Tibial nerve (tissue), 4 donors: Measurements from ENCODE around the gene ZNF586. TPM values are rescaled to one million over a fixed set of nuclear protein-coding genes. Genes with fewer than 3 reads are reported as not detected.
"Not testable (repeated sequence)": the region's sequence is repeated elsewhere in the genome, so short reads cannot be mapped to it uniquely, and the experiment has no call there.

Source experiments
- DNase-seq, 2 donors: peaks; one replicate each; pipeline ENCODE4 v3.0.0-alpha.2; 2019; ENCODE audit warnings: low spot score in 2 of 2
- H3K27ac ChIP-seq, 4 donors: fragments of 200-600 bp; sonication (generic) in 3 of 4; one replicate each; pipeline ENCODE4 v1.5.1; 2017 to 2019; ENCODE audit warnings: mild to moderate bottlenecking in 1 of 4
- H3K27me3 ChIP-seq, 2 donors: fragments of 200-600 bp; sonication (generic) in 1 of 2; one replicate each; pipeline versions ENCODE4 v1.5.1 to v1.6.0; 2017 to 2019
- H3K36me3 ChIP-seq, 3 donors: fragments of 200-600 bp; sonication (generic); one replicate each; pipeline ENCODE4 v1.5.1; 2018 to 2019
- H3K4me1 ChIP-seq, 4 donors: fragments of 200-600 bp; sonication (generic) in 3 of 4; one replicate each; pipeline ENCODE4 v1.5.1; 2017 to 2019
- H3K4me3 ChIP-seq, 4 donors: fragments of 200-600 bp; sonication (generic) in 3 of 4; one replicate each; pipeline ENCODE4 v1.5.1; 2017 to 2019; ENCODE audit warnings: mild to moderate bottlenecking in 1 of 4, moderate library complexity in 1 of 4
- H3K9me3 ChIP-seq, 4 donors: fragments of 200-600 bp; sonication (generic) in 3 of 4; one replicate each; pipeline ENCODE4 v1.5.1; 2017 to 2019
- EP300 ChIP-seq, 2 donors: sonication (generic); formaldehyde crosslinking; IDR thresholded peaks; one replicate each; pipeline ENCODE4 v1.6.1; 2017; ENCODE audit warnings: antibody characterized with exemption in 2 of 2, mild to moderate bottlenecking in 1 of 2
- POLR2A ChIP-seq, 2 donors: fragments of 450-650 bp; IDR thresholded peaks; one replicate each; pipeline ENCODE4 v1.6.1; 2017; ENCODE audit warnings: antibody characterized with exemption in 2 of 2, mild to moderate bottlenecking in 2 of 2, moderate library complexity in 2 of 2
- WGBS, 2 donors: methylation state at CpG; one replicate each; pipeline ENCODE4 v1.1.5; 2018; 5-methylcytosine and 5-hydroxymethylcytosine counted together
- total RNA-seq, 4 donors: library from RNA; depleted of rRNA; stranded (reverse); fragments of >200 nt; gene quantifications; one replicate each; pipeline ENCODE4 v1.1.0, GENCODE V29; 2016
- TF ChIP-seq, protein P1 (sequence below), 5 experiments: fragments of 200-600 bp in 3 of 5; fragments of 450-650 bp in 2 of 5; sonication (generic) in 3 of 5; IDR thresholded peaks; one replicate each; pipeline ENCODE4 v1.5.1; 2016 to 2019; ENCODE audit warnings: antibody characterized with exemption in 5 of 5, mild to moderate bottlenecking in 3 of 5, moderate library complexity in 2 of 5

ZNF586 gene
- total RNA-seq, 4 donors from 2014 or later, result 7.9 to 18.8 (median 13.4) TPM

- peaks cover 0 to 31% (median 0%) of the 10 kb centered on the region in 3 donors for H3K36me3 ChIP-seq
- H3K4me3 ChIP-seq, result peak overlapping the region; percentile 50 to 86 (median 72)
- TF ChIP-seq POLR2A (IDR thresholded peaks at IDR 0.05), result peak in 1 of 2 donors; percentile 29
- TF ChIP-seq, protein P1, sequence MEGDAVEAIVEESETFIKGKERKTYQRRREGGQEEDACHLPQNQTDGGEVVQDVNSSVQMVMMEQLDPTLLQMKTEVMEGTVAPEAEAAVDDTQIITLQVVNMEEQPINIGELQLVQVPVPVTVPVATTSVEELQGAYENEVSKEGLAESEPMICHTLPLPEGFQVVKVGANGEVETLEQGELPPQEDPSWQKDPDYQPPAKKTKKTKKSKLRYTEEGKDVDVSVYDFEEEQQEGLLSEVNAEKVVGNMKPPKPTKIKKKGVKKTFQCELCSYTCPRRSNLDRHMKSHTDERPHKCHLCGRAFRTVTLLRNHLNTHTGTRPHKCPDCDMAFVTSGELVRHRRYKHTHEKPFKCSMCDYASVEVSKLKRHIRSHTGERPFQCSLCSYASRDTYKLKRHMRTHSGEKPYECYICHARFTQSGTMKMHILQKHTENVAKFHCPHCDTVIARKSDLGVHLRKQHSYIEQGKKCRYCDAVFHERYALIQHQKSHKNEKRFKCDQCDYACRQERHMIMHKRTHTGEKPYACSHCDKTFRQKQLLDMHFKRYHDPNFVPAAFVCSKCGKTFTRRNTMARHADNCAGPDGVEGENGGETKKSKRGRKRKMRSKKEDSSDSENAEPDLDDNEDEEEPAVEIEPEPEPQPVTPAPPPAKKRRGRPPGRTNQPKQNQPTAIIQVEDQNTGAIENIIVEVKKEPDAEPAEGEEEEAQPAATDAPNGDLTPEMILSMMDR (IDR thresholded peaks at IDR 0.05), result no peak
- TF ChIP-seq EP300 (IDR thresholded peaks at IDR 0.05), result peak; percentile 47 to 61
- peaks cover 0 to 19% (median 0%) of the 10 kb centered on the region in 4 donors for H3K9me3 ChIP-seq
- peaks cover 0 to 24% (median 11%) of the 10 kb centered on the region in 4 donors for H3K4me1 ChIP-seq
- peak overlapping the region in 3 of 4 donors; percentile 58 to 85 (median 70) for H3K27ac ChIP-seq
- DNase-seq, result peak; percentile 42 to 68
- WGBS, 2 donors, result 0 to 1% methylated on average over 34 of the region's 44 CpGs
- H3K27me3 ChIP-seq, result no peaks in the 10 kb centered on the region
Observed at GRCh38 chr19:57819475-57820148, 50.1 kb downstream of the ZNF586 start.

- Histone ChIP-seq H3K36me3 (peaks cover 0 to 39% (median 0%) of the 10 kb centered on the region in 3 donors), H3K4me1 (peaks cover 0 to 16% (median 9%) of the 10 kb centered on the region in 4 donors), H3K4me3 (peak overlapping the region in 3 of 4 donors; percentile 67 to 86 (median 78)), H3K27me3 (no peaks in the 10 kb centered on the region), H3K27ac (peak overlapping the region in 1 of 4 donors; percentile 70), H3K9me3 (peaks cover 0 to 23% (median 0%) of the 10 kb centered on the region in 4 donors)
- 79 to 82% methylated on average over 6 of the region's 6 CpGs for WGBS, 2 donors
- TF ChIP-seq EP300 (IDR thresholded peaks at IDR 0.05) (no peak), POLR2A (IDR thresholded peaks at IDR 0.05) (no peak)
- DNase-seq, result no peak
Observed at GRCh38 chr19:57820599-57820998, 51.1 kb downstream of the ZNF586 start.

DNA sequence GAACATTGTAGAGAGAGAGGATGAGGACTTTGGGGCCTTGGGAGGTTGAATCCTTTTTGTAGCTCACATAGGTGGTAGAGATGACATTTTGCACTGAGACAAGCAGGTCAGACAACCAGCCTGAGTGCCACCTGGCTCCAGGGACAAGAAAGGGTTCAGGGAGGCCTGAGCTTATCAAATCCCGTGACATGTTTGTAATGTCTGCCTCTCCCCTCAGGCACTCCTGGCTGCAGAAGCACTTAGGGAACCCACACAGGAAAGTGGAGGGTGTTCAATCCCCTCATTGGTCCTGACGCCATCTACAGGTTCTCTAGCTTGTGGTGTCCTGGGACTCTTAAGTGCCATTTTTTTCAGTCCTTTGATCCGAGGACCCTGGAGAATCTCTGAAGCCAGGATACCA lies 51.6 kb downstream of the ZNF586 start:
- not testable (repeated sequence) for H3K27ac ChIP-seq, H3K27me3 ChIP-seq, H3K4me3 ChIP-seq, DNase-seq
- Histone ChIP-seq H3K9me3 (peaks cover 0 to 25% (median 0%) of the 10 kb centered on the region in 4 donors), H3K4me1 (peaks cover 0 to 15% (median 9%) of the 10 kb centered on the region in 4 donors), H3K36me3 (peaks cover 0 to 41% (median 0%) of the 10 kb centered on the region in 3 donors)
- WGBS, 2 donors, result 48 to 72% methylated on average over 2 to 3 of the region's 3 CpGs

DNA sequence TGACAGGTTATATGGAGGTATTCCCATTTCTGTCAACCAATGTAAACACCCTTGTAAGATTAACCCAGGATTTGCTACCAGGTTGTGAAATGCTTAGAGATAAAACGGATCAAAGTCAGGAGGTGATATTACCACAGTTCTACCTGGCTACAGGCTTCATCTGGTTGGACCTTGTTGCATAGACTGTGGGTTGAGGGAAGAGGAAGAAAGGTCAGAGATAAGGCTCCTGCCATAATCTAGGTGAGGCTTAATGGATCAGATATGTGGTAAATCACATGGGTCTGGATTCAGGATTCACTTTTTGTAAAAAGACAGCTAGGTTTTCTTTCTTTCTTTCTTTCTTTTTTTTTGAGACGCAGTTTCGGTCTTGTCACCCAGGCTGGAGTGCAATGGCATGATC lies 52.0 kb downstream of the ZNF586 start:
- Histone ChIP-seq H3K9me3 (peaks cover 0 to 29% (median 0%) of the 10 kb centered on the region in 4 donors), H3K4me1 (peaks cover 0 to 15% (median 9%) of the 10 kb centered on the region in 4 donors), H3K36me3 (peaks cover 0 to 45% (median 0%) of the 10 kb centered on the region in 3 donors)
- WGBS, 2 donors, result 93 to 95% methylated on average over 3 of the region's 3 CpGs
- not testable (repeated sequence) for H3K27me3 ChIP-seq, DNase-seq, H3K27ac ChIP-seq, H3K4me3 ChIP-seq

GRCh38 chr19:57823155-57823554 lies 53.7 kb downstream of the ZNF586 start:
- DNase-seq, result not testable (repeated sequence)
- 76 to 79% methylated on average over 2 of the region's 2 CpGs for WGBS, 2 donors

GRCh38 chr19:57823608-57824007 lies 54.1 kb downstream of the ZNF586 start:
- peaks cover 0 to 40% (median 0%) of the 10 kb centered on the region in 4 donors for H3K9me3 ChIP-seq
- not testable (repeated sequence) for H3K27ac ChIP-seq, H3K4me3 ChIP-seq, DNase-seq, H3K27me3 ChIP-seq
- H3K36me3 ChIP-seq, result peaks cover 0 to 62% (median 0%) of the 10 kb centered on the region in 3 donors
- H3K4me1 ChIP-seq, result peaks cover 0 to 13% (median 9%) of the 10 kb centered on the region in 4 donors
- 84 to 94% methylated on average over 4 of the region's 4 CpGs for WGBS, 2 donors

More at GRCh38 chr19:57823155-57823554, 53.7 kb downstream of the ZNF586 start:
- H3K27me3 ChIP-seq, H3K27ac ChIP-seq, H3K4me3 ChIP-seq: not testable (repeated sequence)
- Histone ChIP-seq H3K4me1 (peaks cover 0 to 15% (median 9%) of the 10 kb centered on the region in 4 donors), H3K36me3 (peaks cover 0 to 57% (median 0%) of the 10 kb centered on the region in 3 donors), H3K9me3 (peaks cover 0 to 36% (median 0%) of the 10 kb centered on the region in 4 donors)

- 84 to 90% methylated on average over 6 of the region's 6 CpGs for WGBS, 2 donors
- TF ChIP-seq, protein P1 (IDR thresholded peaks at IDR 0.05), result no peak
- no peak for TF ChIP-seq POLR2A (IDR thresholded peaks at IDR 0.05)
- TF ChIP-seq EP300 (IDR thresholded peaks at IDR 0.05), result no peak
- Histone ChIP-seq H3K9me3 (peaks cover 0 to 58% (median 0%) of the 10 kb centered on the region in 4 donors), H3K36me3 (peaks cover 0 to 81% (median 0%) of the 10 kb centered on the region in 3 donors), H3K4me3 (no peak overlapping the region), H3K27ac (no peak overlapping the region), H3K27me3 (no peaks in the 10 kb centered on the region), H3K4me1 (peaks cover 0 to 16% (median 4%) of the 10 kb centered on the region in 4 donors)
- DNase-seq, result no peak
Observed at GRCh38 chr19:57825511-57825910, 56.0 kb downstream of the ZNF586 start.
